Gastrocnemius medialis (tissue), 4 donors: ENCODE results near the gene COLEC12.

Experiments
- POLR2A ChIP-seq, 2 donors: fragments of 450-650 bp; IDR thresholded peaks; one replicate each; pipeline ENCODE4 v1.6.1; 2017; ENCODE audit warnings: antibody characterized with exemption in 2 of 2, mild to moderate bottlenecking in 2 of 2, moderate library complexity in 2 of 2
- TF ChIP-seq, protein P1 (sequence below), 5 experiments: fragments of 450-650 bp in 3 of 5; fragments of 200-600 bp in 2 of 5; sonication (generic) in 2 of 5; IDR thresholded peaks in 4 of 5; conservative IDR thresholded peaks in 1 of 5; 1 replicate in 4 of 5; 2 replicates in 1 of 5; pipeline ENCODE4 v1.5.1; 2016 to 2019; ENCODE audit warnings: antibody characterized with exemption in 5 of 5, mild to moderate bottlenecking in 3 of 5, moderate library complexity in 3 of 5

DNA sequence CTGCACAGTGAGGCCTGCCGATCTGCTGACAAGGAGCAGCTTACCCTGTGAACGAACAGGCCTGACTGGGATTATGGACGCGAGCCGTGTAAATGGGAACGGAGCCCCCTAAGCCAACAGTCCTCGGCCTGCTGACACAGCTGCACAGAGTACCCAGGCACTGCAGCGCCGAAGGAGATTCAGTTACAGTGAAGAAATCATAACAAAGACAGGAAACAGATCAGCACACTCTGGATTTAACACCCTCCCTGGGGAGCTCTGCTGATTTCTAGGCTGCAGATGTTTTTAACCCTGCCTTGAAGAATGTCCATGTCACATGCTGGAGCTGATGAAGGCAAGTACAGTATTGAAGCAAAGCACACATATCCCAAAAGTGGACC lies 43.4 kb downstream of the COLEC12 start:
- TF ChIP-seq, protein P1, sequence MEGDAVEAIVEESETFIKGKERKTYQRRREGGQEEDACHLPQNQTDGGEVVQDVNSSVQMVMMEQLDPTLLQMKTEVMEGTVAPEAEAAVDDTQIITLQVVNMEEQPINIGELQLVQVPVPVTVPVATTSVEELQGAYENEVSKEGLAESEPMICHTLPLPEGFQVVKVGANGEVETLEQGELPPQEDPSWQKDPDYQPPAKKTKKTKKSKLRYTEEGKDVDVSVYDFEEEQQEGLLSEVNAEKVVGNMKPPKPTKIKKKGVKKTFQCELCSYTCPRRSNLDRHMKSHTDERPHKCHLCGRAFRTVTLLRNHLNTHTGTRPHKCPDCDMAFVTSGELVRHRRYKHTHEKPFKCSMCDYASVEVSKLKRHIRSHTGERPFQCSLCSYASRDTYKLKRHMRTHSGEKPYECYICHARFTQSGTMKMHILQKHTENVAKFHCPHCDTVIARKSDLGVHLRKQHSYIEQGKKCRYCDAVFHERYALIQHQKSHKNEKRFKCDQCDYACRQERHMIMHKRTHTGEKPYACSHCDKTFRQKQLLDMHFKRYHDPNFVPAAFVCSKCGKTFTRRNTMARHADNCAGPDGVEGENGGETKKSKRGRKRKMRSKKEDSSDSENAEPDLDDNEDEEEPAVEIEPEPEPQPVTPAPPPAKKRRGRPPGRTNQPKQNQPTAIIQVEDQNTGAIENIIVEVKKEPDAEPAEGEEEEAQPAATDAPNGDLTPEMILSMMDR (IDR thresholded peaks at IDR 0.05 in 4 of 5, conservative IDR thresholded peaks at IDR 0.05 in 1 of 5) = no peak
- TF ChIP-seq POLR2A (IDR thresholded peaks at IDR 0.05) = no peak
